Measurements from ENCODE around the gene CREBBP. TPM values are rescaled to one million over a fixed set of nuclear protein-coding genes. Genes with fewer than 3 reads are reported as not detected.

CREBBP gene
- total and polyA plus RNA-seq, 9 of the 15 experiments (the other 6 are each of a cell fraction or from before 2014, with no cell fraction given) = 0.70 to 24.8 (median 5.6) TPM

DNA sequence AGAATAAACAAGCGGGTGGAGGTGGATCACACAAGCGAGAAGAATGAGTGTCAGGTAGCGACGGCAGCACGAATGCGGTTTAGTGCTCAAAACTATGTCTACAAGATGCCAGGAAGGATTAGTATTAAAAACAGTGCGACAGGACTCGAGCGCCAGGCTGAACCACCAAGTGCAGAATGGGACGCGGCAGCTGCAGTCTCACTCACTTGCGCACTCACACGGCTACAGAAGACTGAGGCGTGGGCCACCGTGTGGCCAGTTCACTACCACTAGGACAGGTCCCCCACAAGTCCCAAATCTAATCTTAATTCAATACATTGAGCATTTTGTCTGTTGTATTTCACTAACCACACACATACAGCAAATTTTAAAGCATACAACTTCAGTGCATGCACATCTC lies 127.5 kb downstream of the CREBBP start:
- H3K79me2 ChIP-seq (ENCODE audit: control insufficient read depth, insufficient read depth, low read length) = no peaks in the 10 kb centered on the region
- CTCF ChIA-PET (ENCODE audit: low intra/inter-chr PET ratio) = no interaction called here
- H3K4me2 ChIP-seq (ENCODE audit: insufficient read depth, low read length) = no peak overlapping the region
- H3K9me3 ChIP-seq (replicated peaks; ENCODE audit: control insufficient read depth, insufficient read depth, low read depth, low read length) = no peaks in the 10 kb centered on the region
- ATAC-seq = no peak
- POLR2A ChIA-PET = no interaction called here
- intact Hi-C loops (cut with micrococcal nuclease) = no loop called here
- BruUV-seq (replicated peaks) = no TSS peak
- peaks cover 53% of the 10 kb centered on the region for H3K36me3 ChIP-seq (ENCODE audit: control insufficient read depth, insufficient read depth, low read length)
- H3K4me1 ChIP-seq (replicated peaks in 1 of 2; ENCODE audit: control insufficient read depth in 2 of 2, insufficient read depth in 2 of 2, low read length in 2 of 2) = no peaks in the 10 kb centered on the region
- DNase-seq (ENCODE audit: extremely low read depth in 1 of 4, low spot score in 3 of 4) = no peak
- 91% methylated on average over 15 of the region's 15 CpGs for WGBS (ENCODE audit: insufficient coverage, low coverage, missing lambda C conversion rate)
- H3K9ac ChIP-seq (ENCODE audit: insufficient read depth in 1 of 2, low read depth in 2 of 2, low read length in 2 of 2) = no peak overlapping the region
- no peaks in the 10 kb centered on the region for H3K27me3 ChIP-seq (ENCODE audit: control insufficient read depth in 2 of 2, insufficient read depth in 2 of 2, low read length in 2 of 2)
- in situ Hi-C loops (cut with MboI) = no loop called here
- no peak overlapping the region for H2AFZ ChIP-seq (ENCODE audit: low read depth, low read length)
- no peaks in the 10 kb centered on the region for H4K20me1 ChIP-seq (replicated peaks; ENCODE audit: control insufficient read depth, insufficient read depth, low read length)
- no peak for FAIRE-seq
- no peak overlapping the region for H3K4me3 ChIP-seq
- no peak overlapping the region for H3K27ac ChIP-seq (ENCODE audit: extremely low read depth, low read depth, low read length)
- no peaks in the 10 kb centered on the region for H3K9me1 ChIP-seq (ENCODE audit: control insufficient read depth, insufficient read depth, low read length)
- TF ChIP-seq, protein P1, sequence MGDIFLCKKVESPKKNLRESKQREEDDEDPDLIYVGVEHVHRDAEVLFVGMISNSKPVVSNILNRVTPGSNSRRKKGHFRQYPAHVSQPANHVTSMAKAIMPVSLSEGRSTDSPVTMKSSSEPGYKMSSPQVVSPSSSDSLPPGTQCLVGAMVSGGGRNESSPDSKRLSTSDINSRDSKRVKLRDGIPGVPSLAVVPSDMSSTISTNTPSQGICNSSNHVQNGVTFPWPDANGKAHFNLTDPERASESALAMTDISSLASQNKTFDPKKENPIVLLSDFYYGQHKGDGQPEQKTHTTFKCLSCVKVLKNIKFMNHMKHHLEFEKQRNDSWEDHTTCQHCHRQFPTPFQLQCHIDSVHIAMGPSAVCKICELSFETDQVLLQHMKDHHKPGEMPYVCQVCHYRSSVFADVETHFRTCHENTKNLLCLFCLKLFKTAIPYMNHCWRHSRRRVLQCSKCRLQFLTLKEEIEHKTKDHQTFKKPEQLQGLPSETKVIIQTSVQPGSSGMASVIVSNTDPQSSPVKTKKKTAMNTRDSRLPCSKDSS (IDR thresholded peaks at IDR 0.05; ENCODE audit: low read depth, partially characterized antibody) = no peak
- TF ChIP-seq CEBPG (CRISPR knock-in tag; IDR thresholded peaks at IDR 0.05) (no peak), CEBPG (tag; conservative IDR thresholded peaks at IDR 0.05 in 1 of 2, IDR thresholded peaks at IDR 0.05 in 1 of 2) (no peak), RB1 (IDR thresholded peaks at IDR 0.05; ENCODE audit: low read depth) (no peak), POLR2AphosphoS2 (IDR thresholded peaks at IDR 0.05; ENCODE audit: low read length) (no peak)
- TF ChIP-seq, protein P2, sequence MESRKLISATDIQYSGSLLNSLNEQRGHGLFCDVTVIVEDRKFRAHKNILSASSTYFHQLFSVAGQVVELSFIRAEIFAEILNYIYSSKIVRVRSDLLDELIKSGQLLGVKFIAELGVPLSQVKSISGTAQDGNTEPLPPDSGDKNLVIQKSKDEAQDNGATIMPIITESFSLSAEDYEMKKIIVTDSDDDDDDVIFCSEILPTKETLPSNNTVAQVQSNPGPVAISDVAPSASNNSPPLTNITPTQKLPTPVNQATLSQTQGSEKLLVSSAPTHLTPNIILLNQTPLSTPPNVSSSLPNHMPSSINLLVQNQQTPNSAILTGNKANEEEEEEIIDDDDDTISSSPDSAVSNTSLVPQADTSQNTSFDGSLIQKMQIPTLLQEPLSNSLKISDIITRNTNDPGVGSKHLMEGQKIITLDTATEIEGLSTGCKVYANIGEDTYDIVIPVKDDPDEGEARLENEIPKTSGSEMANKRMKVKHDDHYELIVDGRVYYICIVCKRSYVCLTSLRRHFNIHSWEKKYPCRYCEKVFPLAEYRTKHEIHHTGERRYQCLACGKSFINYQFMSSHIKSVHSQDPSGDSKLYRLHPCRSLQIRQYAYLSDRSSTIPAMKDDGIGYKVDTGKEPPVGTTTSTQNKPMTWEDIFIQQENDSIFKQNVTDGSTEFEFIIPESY (CRISPR knock-in tag; IDR thresholded peaks at IDR 0.05) = peak; percentile 44; the same call in 1 of the 2 replicates

Measured in K562 (cell line).